IgD-negative memory B cell (primary cell): ENCODE data around the gene LHPP. TPM values are rescaled to one million over a fixed set of nuclear protein-coding genes. Genes with fewer than 3 reads are reported as not detected.
A peak's percentile ranks its signal among the peaks of the same experiment; 100 is the strongest.

Source experiments
- H3K27ac Mint-ChIP-seq, 3 donors: one replicate each; pipeline ENCODE4 v1.8.0; 2020 to 2022; ENCODE audit warnings: mild to moderate bottlenecking in 3 of 3, mixed read lengths in 3 of 3, moderate library complexity in 1 of 3
- H3K27me3 Mint-ChIP-seq: one replicate; pipeline ENCODE4 v1.8.0; 2021; ENCODE audit warnings: mixed read lengths
- H3K36me3 Mint-ChIP-seq: one replicate; pipeline ENCODE4 v1.8.0; 2020; ENCODE audit warnings: mild to moderate bottlenecking, mixed read lengths
- H3K4me1 Mint-ChIP-seq, 3 donors: one replicate each; pipeline ENCODE4 v1.8.0; 2020 to 2022; ENCODE audit warnings: mixed read lengths in 3 of 3, mild to moderate bottlenecking in 1 of 3
- H3K4me3 Mint-ChIP-seq, 4 donors: one replicate each; pipeline ENCODE4 v1.8.0; 2020 to 2022; ENCODE audit warnings: mild to moderate bottlenecking in 4 of 4, mixed read lengths in 4 of 4, moderate library complexity in 3 of 4
- H3K9me3 Mint-ChIP-seq, 3 donors: one replicate each; pipeline ENCODE4 v1.8.0; 2020 to 2021; ENCODE audit warnings: mixed read lengths in 3 of 3, mild to moderate bottlenecking in 1 of 3
- polyA plus RNA-seq: library from polyadenylated mRNA; unstranded; fragments of 300-500 nt; fragmentation: Illumina TruSeq; gene quantifications from one replicate; pipeline ENCODE4 v1.2.3, GENCODE V29; 2021

The LHPP gene
- polyA plus RNA-seq, 1 donor from 2014 or later: 52.0 TPM

GRCh38 chr10:124522933-124523871, 61.6 kb downstream of the LHPP start:
- H3K4me3 Mint-ChIP-seq: peak overlapping the region; percentile 12 to 86 (median 49)
- peaks cover 10 to 13% (median 11%) of the 10 kb centered on the region in 3 donors for H3K4me1 Mint-ChIP-seq
- H3K36me3 Mint-ChIP-seq: peaks cover 5% of the 10 kb centered on the region
- H3K27me3 Mint-ChIP-seq: no peaks in the 10 kb centered on the region
- peak overlapping the region in 2 of 3 donors; percentile 29 to 63 for H3K27ac Mint-ChIP-seq
- H3K9me3 Mint-ChIP-seq: no peaks in the 10 kb centered on the region

DNA sequence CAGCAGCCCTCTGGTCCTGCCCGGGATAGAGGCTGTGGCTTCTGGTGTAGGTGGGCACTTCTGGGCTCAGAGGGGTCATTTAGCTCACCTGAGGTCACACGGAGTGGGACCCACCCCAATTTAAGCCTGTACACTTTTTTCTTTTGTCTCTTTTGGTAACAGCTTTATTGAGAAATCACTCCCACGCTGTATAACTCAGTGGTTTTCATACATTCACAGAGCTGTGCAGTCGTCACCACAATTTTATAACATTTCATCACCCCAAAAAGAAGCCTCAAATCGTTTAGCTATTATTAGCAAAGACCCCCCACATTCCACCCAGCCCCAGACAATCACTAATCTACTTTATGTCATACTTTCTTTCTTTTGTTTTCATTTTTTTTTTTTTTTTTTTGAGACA, 62.3 kb downstream of the LHPP start:
- Mint-ChIP-seq H3K4me3 (peak overlapping the region in 1 of 4 donors; percentile 49), H3K9me3 (no peaks in the 10 kb centered on the region), H3K4me1 (peaks cover 10 to 13% (median 11%) of the 10 kb centered on the region in 3 donors), H3K36me3 (peaks cover 5% of the 10 kb centered on the region), H3K27ac (peak overlapping the region in 1 of 3 donors; percentile 76), H3K27me3 (no peaks in the 10 kb centered on the region)

DNA sequence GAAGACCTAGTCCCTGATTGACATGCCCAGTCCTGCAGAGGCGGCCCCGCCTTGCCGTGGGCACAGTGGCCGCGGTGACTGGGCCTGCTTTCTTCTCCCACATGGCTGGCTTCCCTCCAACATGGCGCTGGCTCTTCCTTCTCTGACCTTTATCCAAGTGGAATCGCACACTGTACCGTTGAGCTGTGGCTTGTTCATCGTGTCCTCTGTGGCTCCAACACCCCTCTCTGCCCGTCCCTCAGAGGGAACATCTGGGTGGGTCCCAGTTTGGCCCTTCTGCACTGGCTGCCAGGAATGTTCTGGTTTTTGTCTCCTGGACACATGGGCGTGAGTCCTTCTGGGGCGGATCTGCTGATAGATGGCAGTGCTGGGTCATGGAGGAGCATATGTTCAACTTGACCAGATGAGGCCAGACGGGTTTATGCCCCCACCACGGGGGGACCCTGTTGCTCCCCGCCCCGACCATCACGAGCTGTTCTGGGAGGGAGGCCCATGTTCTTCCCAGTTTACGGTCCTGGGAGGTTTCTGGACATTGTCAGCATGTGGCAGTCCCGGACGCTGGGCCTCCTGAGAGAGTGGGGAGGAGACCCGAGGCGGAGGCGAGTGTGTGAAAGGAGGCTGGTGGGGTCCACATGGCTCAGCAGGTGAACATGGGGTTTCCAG, 63.5 kb downstream of the LHPP start:
- peaks cover 12 to 13% (median 13%) of the 10 kb centered on the region in 3 donors for H3K4me1 Mint-ChIP-seq
- peaks cover 5% of the 10 kb centered on the region for H3K36me3 Mint-ChIP-seq
- no peak overlapping the region for H3K27ac Mint-ChIP-seq
- H3K4me3 Mint-ChIP-seq: no peak overlapping the region
- no peaks in the 10 kb centered on the region for H3K9me3 Mint-ChIP-seq
- H3K27me3 Mint-ChIP-seq: no peaks in the 10 kb centered on the region

DNA sequence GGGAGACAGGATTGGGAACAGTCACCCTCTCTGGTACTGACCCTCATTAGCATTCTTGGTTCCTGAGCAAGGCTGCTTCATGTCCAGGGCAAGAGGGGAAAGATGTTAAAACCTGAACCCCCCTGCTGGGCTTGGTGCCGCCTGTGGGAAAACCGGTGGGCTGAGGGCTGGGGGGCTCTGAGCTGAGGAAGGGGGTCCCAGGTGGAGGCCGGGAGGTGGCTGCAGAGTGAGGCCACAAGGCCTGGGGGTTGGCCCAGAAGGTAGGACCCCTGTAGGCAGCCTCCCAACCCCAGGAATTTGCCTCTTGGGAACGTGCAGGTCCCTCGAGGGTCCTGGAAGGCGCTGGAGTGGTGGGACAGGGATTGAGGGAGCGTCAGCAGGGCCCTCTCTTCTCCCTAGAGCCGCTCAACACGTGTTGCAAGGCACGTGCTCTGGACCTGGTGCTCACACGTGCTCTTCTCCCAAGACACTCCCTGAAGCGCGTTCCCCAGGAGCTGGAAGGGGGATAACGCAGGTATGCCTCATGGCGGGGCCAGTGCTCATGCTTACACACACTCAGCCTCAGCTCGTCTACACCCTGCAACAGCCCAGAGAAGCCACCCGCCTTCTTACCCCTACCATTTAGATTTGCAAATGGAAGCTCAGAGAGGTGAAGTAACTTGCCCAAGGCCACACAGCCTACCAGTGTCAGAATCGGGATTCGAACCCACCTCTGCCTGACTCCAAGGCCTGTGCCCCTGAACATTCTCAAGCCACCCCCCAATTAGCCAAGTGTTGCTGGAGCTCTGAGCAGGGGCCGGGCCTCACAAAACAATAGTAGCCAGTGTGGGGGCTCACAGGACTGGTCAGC, 64.4 kb downstream of the LHPP start:
- H3K4me3 Mint-ChIP-seq: no peak overlapping the region
- no peaks in the 10 kb centered on the region for H3K9me3 Mint-ChIP-seq
- H3K4me1 Mint-ChIP-seq: peaks cover 13 to 16% (median 16%) of the 10 kb centered on the region in 3 donors
- H3K27me3 Mint-ChIP-seq: no peaks in the 10 kb centered on the region
- H3K36me3 Mint-ChIP-seq: peaks cover 2% of the 10 kb centered on the region
- H3K27ac Mint-ChIP-seq: no peak overlapping the region

DNA sequence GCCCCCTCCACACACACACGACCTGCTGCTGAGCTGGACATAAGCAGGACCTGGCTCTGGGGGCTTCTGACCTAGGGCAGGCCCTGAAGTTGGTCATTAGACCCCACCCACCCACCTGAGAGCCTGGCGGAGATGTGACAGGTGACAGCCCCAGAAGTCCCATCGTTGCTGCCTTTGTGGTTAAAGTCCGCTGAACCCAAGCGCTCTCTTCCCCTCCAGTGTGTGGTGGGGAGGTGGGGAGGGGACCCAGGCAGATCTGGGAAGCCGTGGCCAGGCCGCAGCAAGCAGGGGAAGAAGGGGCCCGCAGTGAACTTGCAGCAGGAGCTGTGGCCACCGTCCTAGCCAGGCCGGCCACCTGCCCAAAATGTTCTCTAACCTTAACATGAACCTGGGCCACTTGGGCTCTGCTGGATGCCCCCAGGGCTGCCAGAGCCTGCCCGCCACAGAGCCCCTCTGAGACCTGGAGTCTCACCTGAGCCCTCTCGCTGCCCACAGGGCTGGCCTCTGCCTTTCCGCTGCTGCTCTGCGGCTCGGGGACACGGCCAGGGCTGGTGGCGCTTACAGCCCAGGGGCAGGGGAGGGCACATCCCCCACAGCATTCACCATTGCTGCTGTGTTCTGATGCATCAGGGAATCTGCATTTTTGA, 65.1 kb downstream of the LHPP start:
- Mint-ChIP-seq H3K27me3 (no peaks in the 10 kb centered on the region), H3K4me1 (peaks cover 13 to 19% (median 16%) of the 10 kb centered on the region in 3 donors), H3K36me3 (peaks cover 2% of the 10 kb centered on the region), H3K27ac (no peak overlapping the region), H3K4me3 (no peak overlapping the region), H3K9me3 (no peaks in the 10 kb centered on the region)

DNA sequence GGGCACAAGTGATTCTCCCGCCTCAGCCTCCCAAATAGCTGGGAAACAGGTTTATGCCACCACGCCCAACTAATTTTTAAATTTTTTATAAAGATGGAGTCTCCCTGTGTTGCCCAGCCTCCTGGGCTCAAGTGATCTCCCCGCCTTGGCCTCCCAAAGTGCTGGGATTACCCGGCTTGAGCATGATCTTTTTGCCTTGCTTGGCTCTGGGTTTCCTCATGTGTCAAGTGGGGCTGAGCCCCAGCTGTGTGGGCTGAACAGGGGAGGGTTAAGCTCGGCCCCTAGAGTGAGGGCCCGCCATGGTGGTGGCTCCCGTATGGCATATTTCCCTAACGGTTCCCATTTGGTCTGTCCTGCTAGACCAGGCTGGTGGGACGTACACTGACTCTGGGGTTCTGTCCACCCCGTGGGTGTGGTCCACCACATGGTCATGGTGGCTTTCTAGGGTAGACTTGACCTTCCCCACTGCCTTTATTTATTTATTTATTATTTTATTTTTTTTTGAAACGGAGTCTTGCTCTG, 66.3 kb downstream of the LHPP start:
- H3K9me3 Mint-ChIP-seq: no peaks in the 10 kb centered on the region
- no peak overlapping the region for H3K4me3 Mint-ChIP-seq
- no peak overlapping the region for H3K27ac Mint-ChIP-seq
- peaks cover 10 to 18% (median 14%) of the 10 kb centered on the region in 3 donors for H3K4me1 Mint-ChIP-seq
- H3K36me3 Mint-ChIP-seq: peaks cover 2% of the 10 kb centered on the region
- H3K27me3 Mint-ChIP-seq: no peaks in the 10 kb centered on the region

DNA sequence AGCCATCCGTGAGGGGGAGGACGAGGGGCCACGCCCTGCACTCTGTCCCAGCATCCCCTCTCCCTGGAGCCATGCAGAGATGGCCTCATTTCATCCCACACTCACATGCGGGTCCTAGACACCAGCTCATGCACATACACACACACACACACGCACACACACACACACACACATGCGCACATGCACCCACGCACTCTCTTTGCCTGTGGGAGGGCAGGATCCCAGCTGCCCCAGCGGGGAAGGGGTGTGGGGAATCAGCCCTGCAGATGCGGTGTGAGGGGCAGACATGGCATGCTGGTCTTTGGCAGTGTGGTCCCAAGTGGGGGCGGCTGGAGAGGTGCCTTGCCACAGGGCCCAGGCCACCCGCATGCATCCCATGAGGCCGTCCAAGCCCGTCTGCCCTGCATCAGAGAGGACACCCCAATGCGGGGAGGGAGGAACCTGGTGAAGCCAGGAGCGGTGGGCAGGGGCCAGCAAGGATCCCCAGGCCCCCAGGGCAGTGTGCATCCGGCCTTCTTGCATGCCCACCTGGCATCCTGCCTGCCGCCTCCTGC, 68.1 kb downstream of the LHPP start:
- Mint-ChIP-seq H3K9me3 (no peaks in the 10 kb centered on the region), H3K4me3 (peak overlapping the region in 1 of 4 donors; percentile 40), H3K27me3 (no peaks in the 10 kb centered on the region), H3K27ac (peak overlapping the region in 1 of 3 donors; percentile 80), H3K36me3 (no peaks in the 10 kb centered on the region), H3K4me1 (peaks cover 6 to 21% (median 12%) of the 10 kb centered on the region in 3 donors)

DNA sequence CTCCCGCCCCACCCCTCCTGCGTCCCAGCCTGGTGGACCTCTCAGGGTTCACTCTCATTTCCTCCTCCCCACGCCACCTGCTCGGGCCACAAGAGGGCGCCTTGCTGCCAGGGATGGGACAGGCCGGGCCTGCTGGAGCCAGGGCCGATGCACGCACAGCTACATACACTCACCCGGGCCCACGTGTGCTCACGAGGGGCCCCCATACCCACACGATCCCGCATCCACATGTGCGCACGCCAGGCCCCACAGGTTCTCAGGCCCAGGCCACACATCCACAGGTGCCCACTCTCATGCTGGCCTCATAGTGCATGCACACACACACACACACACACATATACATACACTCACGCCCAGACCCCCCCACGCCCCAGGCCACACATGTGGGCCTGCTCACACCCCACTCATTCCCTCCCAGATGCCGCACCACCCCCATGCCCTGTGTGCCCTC, 68.6 kb downstream of the LHPP start:
- Mint-ChIP-seq H3K27ac (peak overlapping the region; percentile 1 to 80 (median 72)), H3K9me3 (no peaks in the 10 kb centered on the region), H3K4me3 (peak overlapping the region in 2 of 4 donors; percentile 40 to 42), H3K36me3 (no peaks in the 10 kb centered on the region), H3K4me1 (peaks cover 6 to 24% (median 17%) of the 10 kb centered on the region in 3 donors), H3K27me3 (no peaks in the 10 kb centered on the region)

DNA sequence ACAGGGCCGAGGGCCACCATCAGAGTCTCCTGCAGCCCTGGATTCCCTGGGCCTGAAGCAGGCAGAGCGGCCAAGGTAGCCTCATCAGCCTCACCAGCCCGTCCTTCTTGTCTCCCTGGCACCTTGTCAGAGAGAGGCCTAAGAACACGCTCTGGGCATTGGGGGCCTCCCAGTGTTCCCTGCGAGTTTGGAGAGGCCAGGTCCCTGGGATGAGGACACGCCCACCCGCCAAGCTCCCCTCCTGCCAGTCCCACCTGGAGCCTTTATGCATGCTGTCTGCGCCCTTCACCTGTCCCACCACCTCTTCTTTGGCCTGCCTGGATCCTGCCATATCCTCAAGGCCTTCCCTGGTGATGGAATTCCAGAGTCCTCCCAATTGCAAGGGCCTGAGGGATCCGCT, 69.2 kb downstream of the LHPP start:
- Mint-ChIP-seq H3K4me3 (no peak overlapping the region), H3K4me1 (peaks cover 9 to 25% (median 22%) of the 10 kb centered on the region in 3 donors), H3K36me3 (no peaks in the 10 kb centered on the region), H3K27ac (peak overlapping the region in 2 of 3 donors; percentile 51 to 80), H3K9me3 (no peaks in the 10 kb centered on the region), H3K27me3 (no peaks in the 10 kb centered on the region)

DNA sequence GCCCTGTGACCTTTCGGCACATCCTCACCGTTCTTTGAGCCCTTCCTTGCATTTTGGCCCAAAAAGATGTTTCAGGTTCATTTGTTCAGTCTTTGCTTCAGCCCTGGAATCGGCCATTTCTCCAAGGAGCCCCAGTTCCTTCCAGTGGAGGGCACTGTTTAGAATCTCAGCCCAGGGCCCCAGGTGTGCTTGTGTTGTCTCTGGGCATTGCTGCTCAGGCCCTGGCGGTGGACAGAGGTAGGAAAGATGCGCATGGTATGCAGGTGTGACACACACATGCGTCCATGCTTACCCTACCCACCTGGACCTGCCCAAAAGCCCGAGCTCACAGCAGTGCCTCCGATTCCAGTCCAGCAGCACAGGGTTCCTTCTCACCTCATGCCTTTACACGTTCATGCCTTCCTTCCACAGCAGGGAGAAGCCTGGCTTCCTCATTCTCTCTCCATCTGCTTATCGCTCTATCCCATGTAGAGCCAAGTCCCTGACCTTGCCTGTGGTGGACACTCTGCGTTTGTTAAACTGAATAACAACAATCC, 70.6 kb downstream of the LHPP start:
- H3K9me3 Mint-ChIP-seq: no peaks in the 10 kb centered on the region
- no peaks in the 10 kb centered on the region for H3K27me3 Mint-ChIP-seq
- peak overlapping the region in 1 of 3 donors; percentile 51 for H3K27ac Mint-ChIP-seq
- peaks cover 17 to 32% (median 27%) of the 10 kb centered on the region in 3 donors for H3K4me1 Mint-ChIP-seq
- H3K36me3 Mint-ChIP-seq: no peaks in the 10 kb centered on the region
- H3K4me3 Mint-ChIP-seq: no peak overlapping the region

DNA sequence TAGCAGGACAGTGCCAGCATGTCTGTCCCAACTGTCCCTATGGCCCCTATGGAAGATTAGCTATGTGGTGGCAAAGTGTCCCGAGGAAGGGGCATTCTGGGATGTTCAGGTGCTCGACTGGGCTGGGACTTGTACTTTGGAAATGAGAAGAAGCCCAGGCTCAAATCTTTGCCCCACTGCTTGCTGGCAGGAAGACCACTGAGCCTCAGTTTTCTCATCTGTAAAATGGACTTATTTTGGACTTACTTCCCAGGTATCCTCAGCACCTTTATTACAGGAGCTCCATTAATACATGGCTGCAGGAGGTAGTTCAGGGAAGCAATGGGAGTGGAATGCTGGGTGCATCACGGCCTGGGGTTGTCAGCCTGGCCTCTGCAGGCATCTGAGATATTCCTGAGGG, 71.2 kb downstream of the LHPP start:
- peak overlapping the region in 1 of 3 donors; percentile 51 for H3K27ac Mint-ChIP-seq
- H3K4me3 Mint-ChIP-seq: peak overlapping the region in 1 of 4 donors; percentile 26
- H3K27me3 Mint-ChIP-seq: no peaks in the 10 kb centered on the region
- no peaks in the 10 kb centered on the region for H3K9me3 Mint-ChIP-seq
- H3K36me3 Mint-ChIP-seq: no peaks in the 10 kb centered on the region
- H3K4me1 Mint-ChIP-seq: peaks cover 17 to 32% (median 27%) of the 10 kb centered on the region in 3 donors

GRCh38 chr10:124533266-124533665, 71.6 kb downstream of the LHPP start:
- Mint-ChIP-seq H3K36me3 (no peaks in the 10 kb centered on the region), H3K27me3 (no peaks in the 10 kb centered on the region), H3K9me3 (no peaks in the 10 kb centered on the region), H3K4me3 (peak overlapping the region in 1 of 4 donors; percentile 73), H3K27ac (peak overlapping the region in 1 of 3 donors; percentile 39), H3K4me1 (peaks cover 19 to 32% (median 27%) of the 10 kb centered on the region in 3 donors)

GRCh38 chr10:124534231-124534798, 72.7 kb downstream of the LHPP start:
- Mint-ChIP-seq H3K4me1 (peaks cover 25 to 38% (median 33%) of the 10 kb centered on the region in 3 donors), H3K36me3 (no peaks in the 10 kb centered on the region), H3K27me3 (no peaks in the 10 kb centered on the region), H3K27ac (peak overlapping the region; percentile 87 to 97 (median 89)), H3K4me3 (peak overlapping the region; percentile 35 to 82 (median 68)), H3K9me3 (no peaks in the 10 kb centered on the region)
